ENCODE measurements around the gene HMGCR.

Gene HMGCR

GRCh38 chr5:75342836-75343235 lies 5.8 kb downstream of the HMGCR start:
- no peaks in the 10 kb centered on the region for H3K27me3 ChIP-seq (ENCODE audit: control insufficient read depth in 1 of 2, insufficient read depth in 2 of 2, low read length in 2 of 2)
- H3K9ac ChIP-seq (ENCODE audit: low read length): no peak overlapping the region
- peaks cover 9% of the 10 kb centered on the region for H3K4me1 ChIP-seq (ENCODE audit: insufficient read depth, low read length)
- H3K36me3 ChIP-seq (ENCODE audit: insufficient read depth, low read length): peaks cover 26% of the 10 kb centered on the region
- no peaks in the 10 kb centered on the region for H3K9me3 ChIP-seq (ENCODE audit: low read length)
- H3K27ac ChIP-seq (ENCODE audit: low read depth, low read length): no peak overlapping the region
- H3K4me3 ChIP-seq (ENCODE audit: low read depth in 1 of 2, low read length in 2 of 2): no peak overlapping the region

GRCh38 chr5:75348241-75348640 lies 11.2 kb downstream of the HMGCR start:
- Histone ChIP-seq H3K36me3 (ENCODE audit: insufficient read depth, low read length) (peaks cover 62% of the 10 kb centered on the region), H3K9ac (ENCODE audit: low read length) (no peak overlapping the region)

GRCh38 chr5:75349663-75350062 lies 12.6 kb downstream of the HMGCR start:
- H3K4me1 ChIP-seq (ENCODE audit: insufficient read depth, low read length): no peaks in the 10 kb centered on the region
- H3K4me3 ChIP-seq (ENCODE audit: low read depth in 1 of 2, low read length in 2 of 2): no peak overlapping the region
- no peak overlapping the region for H3K27ac ChIP-seq (ENCODE audit: low read depth, low read length)
- H3K9ac ChIP-seq (ENCODE audit: low read length): no peak overlapping the region
- H3K9me3 ChIP-seq (ENCODE audit: low read length): no peaks in the 10 kb centered on the region
- no peaks in the 10 kb centered on the region for H3K27me3 ChIP-seq (ENCODE audit: control insufficient read depth in 1 of 2, insufficient read depth in 2 of 2, low read length in 2 of 2)
- peaks cover 67% of the 10 kb centered on the region for H3K36me3 ChIP-seq (ENCODE audit: insufficient read depth, low read length)

More at GRCh38 chr5:75348241-75348640, 11.2 kb downstream of the HMGCR start:
- H3K4me3 ChIP-seq (ENCODE audit: low read depth in 1 of 2, low read length in 2 of 2): no peak overlapping the region
- no peaks in the 10 kb centered on the region for H3K4me1 ChIP-seq (ENCODE audit: insufficient read depth, low read length)
- H3K27ac ChIP-seq (ENCODE audit: low read depth, low read length): no peak overlapping the region
- no peaks in the 10 kb centered on the region for H3K9me3 ChIP-seq (ENCODE audit: low read length)
- no peaks in the 10 kb centered on the region for H3K27me3 ChIP-seq (ENCODE audit: control insufficient read depth in 1 of 2, insufficient read depth in 2 of 2, low read length in 2 of 2)

GRCh38 chr5:75351139-75351926 lies 14.3 kb downstream of the HMGCR start:
- H3K4me1 ChIP-seq (ENCODE audit: insufficient read depth, low read length): no peaks in the 10 kb centered on the region
- H3K36me3 ChIP-seq (ENCODE audit: insufficient read depth, low read length): peaks cover 60% of the 10 kb centered on the region
- H3K27me3 ChIP-seq (ENCODE audit: control insufficient read depth in 1 of 2, insufficient read depth in 2 of 2, low read length in 2 of 2): no peaks in the 10 kb centered on the region
- H3K9me3 ChIP-seq (ENCODE audit: low read length): no peaks in the 10 kb centered on the region
- H3K4me3 ChIP-seq (ENCODE audit: low read depth in 1 of 2, low read length in 2 of 2): no peak overlapping the region
- no peak overlapping the region for H3K27ac ChIP-seq (ENCODE audit: low read depth, low read length)
- no peak overlapping the region for H3K9ac ChIP-seq (ENCODE audit: low read length)

GRCh38 chr5:75355236-75355635 lies 18.2 kb downstream of the HMGCR start:
- Histone ChIP-seq H3K9ac (ENCODE audit: low read length) (no peak overlapping the region), H3K4me3 (ENCODE audit: low read depth in 1 of 2, low read length in 2 of 2) (no peak overlapping the region), H3K9me3 (ENCODE audit: low read length) (no peaks in the 10 kb centered on the region), H3K27ac (ENCODE audit: low read depth, low read length) (no peak overlapping the region), H3K36me3 (ENCODE audit: insufficient read depth, low read length) (peaks cover 65% of the 10 kb centered on the region), H3K4me1 (ENCODE audit: insufficient read depth, low read length) (no peaks in the 10 kb centered on the region), H3K27me3 (ENCODE audit: control insufficient read depth in 1 of 2, insufficient read depth in 2 of 2, low read length in 2 of 2) (no peaks in the 10 kb centered on the region)

- H3K4me3 ChIP-seq (ENCODE audit: low read depth in 1 of 2, low read length in 2 of 2): no peak overlapping the region
- no peaks in the 10 kb centered on the region for H3K4me1 ChIP-seq (ENCODE audit: insufficient read depth, low read length)
- no peak overlapping the region for H3K9ac ChIP-seq (ENCODE audit: low read length)
These were observed 19.7 kb downstream of the HMGCR start for GRCh38 chr5:75356719-75357118.

GRCh38 chr5:75358117-75358516 lies 21.1 kb downstream of the HMGCR start:
- Histone ChIP-seq H3K27me3 (ENCODE audit: control insufficient read depth in 1 of 2, insufficient read depth in 2 of 2, low read length in 2 of 2) (no peaks in the 10 kb centered on the region), H3K4me3 (ENCODE audit: low read depth in 1 of 2, low read length in 2 of 2) (no peak overlapping the region), H3K9ac (ENCODE audit: low read length) (no peak overlapping the region), H3K27ac (ENCODE audit: low read depth, low read length) (no peak overlapping the region), H3K9me3 (ENCODE audit: low read length) (no peaks in the 10 kb centered on the region), H3K36me3 (ENCODE audit: insufficient read depth, low read length) (peaks cover 39% of the 10 kb centered on the region), H3K4me1 (ENCODE audit: insufficient read depth, low read length) (peaks cover 1% of the 10 kb centered on the region)

More at GRCh38 chr5:75356719-75357118, 19.7 kb downstream of the HMGCR start:
- Histone ChIP-seq H3K9me3 (ENCODE audit: low read length) (no peaks in the 10 kb centered on the region), H3K36me3 (ENCODE audit: insufficient read depth, low read length) (peaks cover 50% of the 10 kb centered on the region), H3K27ac (ENCODE audit: low read depth, low read length) (no peak overlapping the region), H3K27me3 (ENCODE audit: control insufficient read depth in 1 of 2, insufficient read depth in 2 of 2, low read length in 2 of 2) (no peaks in the 10 kb centered on the region)

- H3K27ac ChIP-seq (ENCODE audit: low read depth, low read length): no peak overlapping the region
These were observed 24.3 kb downstream of the HMGCR start for GRCh38 chr5:75361310-75361709.

GRCh38 chr5:75362474-75362975 lies 25.5 kb downstream of the HMGCR start:
- H3K36me3 ChIP-seq (ENCODE audit: insufficient read depth, low read length): peaks cover 15% of the 10 kb centered on the region
- no peaks in the 10 kb centered on the region for H3K27me3 ChIP-seq (ENCODE audit: control insufficient read depth in 1 of 2, insufficient read depth in 2 of 2, low read length in 2 of 2)
- H3K4me1 ChIP-seq (ENCODE audit: insufficient read depth, low read length): peaks cover 7% of the 10 kb centered on the region
- no peak overlapping the region for H3K9ac ChIP-seq (ENCODE audit: low read length)
- no peak overlapping the region for H3K27ac ChIP-seq (ENCODE audit: low read depth, low read length)
- H3K4me3 ChIP-seq (ENCODE audit: low read depth in 1 of 2, low read length in 2 of 2): no peak overlapping the region
- no peaks in the 10 kb centered on the region for H3K9me3 ChIP-seq (ENCODE audit: low read length)

More at GRCh38 chr5:75361310-75361709, 24.3 kb downstream of the HMGCR start:
- Histone ChIP-seq H3K4me3 (ENCODE audit: low read depth in 1 of 2, low read length in 2 of 2) (no peak overlapping the region), H3K9ac (ENCODE audit: low read length) (no peak overlapping the region), H3K4me1 (ENCODE audit: insufficient read depth, low read length) (peaks cover 7% of the 10 kb centered on the region), H3K9me3 (ENCODE audit: low read length) (no peaks in the 10 kb centered on the region), H3K36me3 (ENCODE audit: insufficient read depth, low read length) (peaks cover 26% of the 10 kb centered on the region), H3K27me3 (ENCODE audit: control insufficient read depth in 1 of 2, insufficient read depth in 2 of 2, low read length in 2 of 2) (no peaks in the 10 kb centered on the region)

GRCh38 chr5:75363111-75363510 lies 26.1 kb downstream of the HMGCR start:
- no peaks in the 10 kb centered on the region for H3K9me3 ChIP-seq (ENCODE audit: low read length)
- H3K9ac ChIP-seq (ENCODE audit: low read length): no peak overlapping the region
- H3K27me3 ChIP-seq (ENCODE audit: control insufficient read depth in 1 of 2, insufficient read depth in 2 of 2, low read length in 2 of 2): no peaks in the 10 kb centered on the region
- no peak overlapping the region for H3K4me3 ChIP-seq (ENCODE audit: low read depth in 1 of 2, low read length in 2 of 2)
- H3K36me3 ChIP-seq (ENCODE audit: insufficient read depth, low read length): peaks cover 12% of the 10 kb centered on the region
- H3K4me1 ChIP-seq (ENCODE audit: insufficient read depth, low read length): peaks cover 7% of the 10 kb centered on the region
- no peak overlapping the region for H3K27ac ChIP-seq (ENCODE audit: low read depth, low read length)

GRCh38 chr5:75363726-75364495 lies 26.9 kb downstream of the HMGCR start:
- no peak overlapping the region for H3K9ac ChIP-seq (ENCODE audit: low read length)
- no peak overlapping the region for H3K27ac ChIP-seq (ENCODE audit: low read depth, low read length)
- no peak overlapping the region for H3K4me3 ChIP-seq (ENCODE audit: low read depth in 1 of 2, low read length in 2 of 2)
- H3K27me3 ChIP-seq (ENCODE audit: control insufficient read depth in 1 of 2, insufficient read depth in 2 of 2, low read length in 2 of 2): no peaks in the 10 kb centered on the region
- peaks cover 7% of the 10 kb centered on the region for H3K4me1 ChIP-seq (ENCODE audit: insufficient read depth, low read length)
- H3K9me3 ChIP-seq (ENCODE audit: low read length): no peaks in the 10 kb centered on the region
- H3K36me3 ChIP-seq (ENCODE audit: insufficient read depth, low read length): peaks cover 11% of the 10 kb centered on the region

Data from muscle layer of colon (tissue), 2 donors.